Dermis microvascular lymphatic vessel endothelial cell (primary cell): ENCODE results near the gene NRDE2. TPM values are rescaled to one million over a fixed set of nuclear protein-coding genes. Genes with fewer than 3 reads are reported as not detected.
"Not testable (repeated sequence)": the region's sequence is repeated elsewhere in the genome, so short reads cannot be mapped to it uniquely, and the experiment has no call there.

Experiments used
- DNase-seq, 2 donors: peaks; one replicate each; pipeline versions ENCODE4 v3.0.0 to v3.0.0-alpha.2; 2010; ENCODE audit warnings: low read depth in 2 of 2
- total RNA-seq: library from RNA; depleted of rRNA; stranded (reverse); fragments of >200 nt; gene quantifications from 2 replicates; pipeline ENCODE4 v1.2.1, GENCODE V29; 2014

NRDE2 gene
- total RNA-seq, 1 donor from 2014 or later, result 6.4 TPM

DNA sequence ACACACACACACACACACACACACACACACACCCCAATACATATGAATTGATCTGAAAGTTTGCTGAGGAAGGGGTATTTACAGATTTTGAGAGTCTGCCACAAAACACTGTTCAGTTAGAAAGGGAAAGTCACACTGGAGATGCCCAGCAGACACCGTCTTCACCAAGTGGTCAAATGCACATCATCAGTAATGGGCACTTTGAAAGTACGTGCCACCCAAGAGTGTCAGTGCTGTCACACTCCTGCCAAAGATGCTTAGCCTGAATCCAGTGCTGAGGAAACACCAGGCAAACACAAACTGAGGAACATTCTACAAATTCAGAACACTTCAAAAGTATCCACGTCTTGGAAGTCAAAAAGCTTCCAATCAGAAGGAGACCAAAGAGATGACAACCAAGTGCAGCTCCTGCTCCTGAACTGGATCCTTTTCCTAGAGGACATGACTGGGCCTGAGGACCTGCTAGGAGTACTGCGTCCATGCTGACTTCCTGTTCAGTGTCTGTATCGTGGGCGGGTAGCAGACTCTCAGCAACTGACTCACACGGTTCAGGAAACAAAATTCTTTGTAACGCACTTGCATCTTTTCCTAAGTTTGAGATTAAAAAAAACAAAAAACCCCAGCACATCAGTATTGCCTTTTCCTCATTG lies 56.8 kb downstream of the NRDE2 start:
- peak in 1 of 2 donors; percentile 91 for DNase-seq

DNA sequence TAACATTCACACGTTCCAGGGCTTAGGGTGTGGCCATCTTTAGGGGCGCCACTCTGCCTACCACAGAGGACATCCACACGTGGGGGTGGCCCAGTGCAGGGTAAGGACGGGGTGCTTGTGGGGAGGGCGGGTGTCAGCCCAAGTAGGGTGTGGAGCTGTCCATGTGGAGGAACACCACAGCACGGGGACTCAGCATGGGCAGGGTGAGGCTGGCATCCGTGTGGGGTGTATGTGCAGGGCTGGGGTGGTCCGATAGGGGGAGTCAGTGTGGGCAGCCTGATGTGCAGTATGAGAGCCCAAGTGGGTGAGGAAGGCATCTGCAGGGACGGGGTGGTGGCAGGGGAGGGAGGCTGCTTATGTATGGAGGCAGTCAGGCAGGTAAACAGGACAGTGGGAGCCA lies 57.7 kb downstream of the NRDE2 start:
- DNase-seq, result no peak

DNA sequence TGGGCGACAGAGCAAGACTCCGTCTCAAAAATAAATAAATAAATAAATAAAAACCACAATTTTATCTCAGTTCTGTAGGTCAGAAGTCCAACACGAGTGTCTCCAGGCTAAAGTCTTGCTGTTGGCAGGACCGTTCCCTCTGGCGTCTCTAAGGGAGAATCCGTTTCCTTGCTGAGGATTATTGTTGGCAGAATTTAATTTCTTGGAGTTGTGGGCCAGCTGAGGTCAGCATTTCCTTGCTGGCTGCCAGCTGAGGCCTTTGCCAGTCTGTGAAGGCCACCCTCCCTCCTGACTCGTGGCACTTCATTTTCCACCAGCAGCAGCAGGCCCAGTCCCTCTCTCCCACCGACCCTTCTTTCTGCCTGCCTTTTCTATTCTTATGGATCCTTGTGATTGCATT lies 58.2 kb downstream of the NRDE2 start:
- peak in 1 of 2 donors; percentile 45 for DNase-seq

DNA sequence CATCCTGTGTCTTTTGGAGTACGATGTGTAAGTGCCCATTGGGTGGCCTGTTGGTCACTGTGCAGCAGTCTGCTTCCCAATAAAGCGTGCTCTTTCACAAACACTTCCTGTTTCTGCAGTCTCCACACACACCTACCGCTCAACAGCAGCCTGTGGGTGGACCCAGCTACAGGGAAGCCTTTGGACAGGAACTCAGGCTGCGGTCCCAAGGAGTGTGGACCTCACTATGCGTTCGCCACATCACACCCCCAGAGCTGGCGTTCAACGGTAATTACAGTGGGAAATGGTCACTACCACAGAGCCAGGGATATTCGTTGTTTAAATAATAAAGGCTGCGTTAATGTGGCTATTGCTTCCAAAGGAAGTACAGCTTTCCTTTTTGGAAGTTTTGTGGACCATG lies 59.2 kb downstream of the NRDE2 start:
- peak; percentile 55 for DNase-seq

DNA sequence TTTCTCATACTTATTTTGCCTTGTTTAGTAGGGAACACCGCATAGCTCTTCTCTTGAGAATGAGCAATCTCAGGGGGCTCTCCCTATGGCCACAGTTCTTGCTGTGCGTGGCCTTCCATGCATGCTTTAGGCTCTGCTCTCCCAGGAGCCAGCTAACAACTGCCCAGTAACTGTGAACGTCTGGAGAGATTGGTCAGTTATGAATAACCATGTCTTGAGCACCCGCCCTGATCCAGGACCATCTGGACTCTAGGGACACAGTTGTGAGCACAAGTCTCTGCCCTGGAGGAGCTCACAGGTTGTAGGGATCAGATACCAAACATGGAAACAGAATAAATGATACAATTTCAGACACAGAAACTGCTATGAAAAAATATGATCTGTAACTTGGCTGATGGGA lies 63.3 kb downstream of the NRDE2 start:
- no peak for DNase-seq

DNA sequence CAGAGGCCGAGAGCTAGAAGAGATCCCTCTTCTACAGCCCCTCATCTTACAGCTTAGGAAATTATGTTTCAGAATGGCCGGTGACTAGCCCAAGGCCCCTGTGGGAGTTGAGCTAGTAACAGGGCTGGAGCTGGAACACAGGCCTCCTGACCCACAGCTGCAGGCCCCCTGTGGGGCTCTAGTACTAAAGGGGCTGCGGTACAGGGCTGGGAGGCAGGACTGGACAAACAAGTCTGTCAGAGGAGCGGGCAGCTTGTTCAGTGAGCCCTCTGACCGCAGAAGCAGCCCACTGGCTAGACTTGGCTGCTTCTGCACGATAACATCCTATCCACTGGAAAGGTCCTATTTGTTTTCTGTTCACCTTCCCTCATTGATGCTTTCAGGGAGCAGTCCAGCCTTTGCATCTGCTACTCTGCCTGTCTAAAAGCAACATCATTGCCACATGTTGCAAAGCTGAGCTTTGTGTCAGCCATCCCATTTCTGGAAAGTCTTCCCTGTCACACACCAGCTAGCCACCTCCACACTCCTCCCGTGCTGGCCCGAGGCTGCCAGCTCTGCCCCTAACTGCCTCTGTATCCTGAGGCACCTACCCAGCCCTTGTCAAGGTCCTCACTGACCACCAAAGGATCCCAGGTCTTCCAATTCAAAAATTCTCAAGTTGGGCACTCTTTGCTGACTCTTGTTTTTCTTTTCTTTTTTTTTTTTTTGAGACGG lies 65.1 kb downstream of the NRDE2 start:
- no peak for DNase-seq

DNA sequence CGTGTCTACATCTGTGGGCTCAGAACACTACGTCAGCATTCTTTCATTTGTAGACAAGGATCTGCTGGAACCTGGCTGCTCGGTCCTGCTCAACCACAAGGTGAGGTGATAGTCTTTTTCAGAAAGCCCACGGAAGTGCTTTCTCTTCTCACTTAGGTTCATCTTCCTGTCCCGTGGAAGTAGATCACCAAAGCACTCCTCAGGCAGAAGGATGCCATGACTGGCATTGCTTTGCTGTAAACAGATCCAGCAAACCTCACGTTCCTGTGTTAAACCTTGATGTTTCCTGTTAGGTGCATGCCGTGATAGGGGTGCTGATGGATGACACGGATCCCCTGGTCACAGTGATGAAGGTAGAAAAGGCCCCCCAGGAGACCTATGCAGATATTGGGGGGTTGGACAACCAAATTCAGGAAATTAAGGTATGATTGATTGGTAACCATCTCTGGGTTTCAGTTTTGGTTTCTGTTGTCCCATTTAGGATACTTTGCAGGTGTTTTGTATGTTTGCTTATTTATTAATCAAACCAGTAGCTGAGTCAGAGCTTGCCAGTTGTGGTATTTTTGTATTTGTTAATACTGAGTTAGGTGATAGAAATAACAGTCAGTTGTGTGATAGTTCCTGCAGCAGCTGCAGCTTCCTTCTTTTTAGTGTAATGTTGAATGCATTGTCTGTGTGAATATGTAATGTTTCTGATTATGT lies 67.8 kb downstream of the NRDE2 start:
- DNase-seq, result no peak

DNA sequence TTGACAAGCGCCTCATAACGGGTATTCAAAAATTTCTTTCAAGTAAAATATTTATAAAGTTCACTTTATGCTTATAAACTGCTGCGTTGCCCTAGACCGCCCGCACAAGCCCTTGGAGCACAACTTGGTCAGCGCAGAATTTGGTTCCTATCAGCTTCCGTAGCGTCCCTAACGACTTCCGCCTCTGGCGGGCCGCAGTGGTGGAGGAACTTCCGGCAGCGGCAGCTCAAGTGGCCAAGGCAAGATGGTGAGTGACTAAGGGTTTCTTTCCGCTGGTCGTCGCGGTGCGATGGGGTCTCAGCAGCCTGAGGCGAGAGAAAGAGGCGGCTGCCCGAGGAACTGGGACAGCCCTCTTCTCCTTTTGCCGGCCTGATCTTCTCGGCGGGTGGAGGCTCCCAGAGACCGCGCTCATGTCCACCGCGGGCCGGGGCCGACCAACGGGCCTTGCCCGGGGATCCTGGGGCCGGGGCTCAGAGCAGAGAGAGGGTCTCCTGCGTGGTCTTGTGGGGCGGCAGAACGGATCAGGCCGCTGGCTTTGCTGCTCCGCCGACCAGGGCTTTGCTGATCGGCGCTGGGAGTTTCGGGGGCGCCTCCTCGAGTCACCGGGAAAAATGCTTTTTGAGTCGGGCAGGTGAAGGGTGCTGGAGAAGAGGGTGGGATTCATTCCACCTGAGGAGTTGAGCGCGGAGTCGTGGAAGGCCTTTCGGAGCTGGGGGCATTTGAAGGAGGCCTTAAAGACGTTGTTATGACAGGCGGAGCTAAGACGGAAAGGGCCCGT lies 75.2 kb downstream of the NRDE2 start, which contains the start of gene PSMC1:
PSMC1 (plus strand) TSS at position 200 of the 778 bp plus-strand sequence; CDS start at position 245, 45 bp downstream.
- DNase-seq, result peak; percentile 88 to 94

DNA sequence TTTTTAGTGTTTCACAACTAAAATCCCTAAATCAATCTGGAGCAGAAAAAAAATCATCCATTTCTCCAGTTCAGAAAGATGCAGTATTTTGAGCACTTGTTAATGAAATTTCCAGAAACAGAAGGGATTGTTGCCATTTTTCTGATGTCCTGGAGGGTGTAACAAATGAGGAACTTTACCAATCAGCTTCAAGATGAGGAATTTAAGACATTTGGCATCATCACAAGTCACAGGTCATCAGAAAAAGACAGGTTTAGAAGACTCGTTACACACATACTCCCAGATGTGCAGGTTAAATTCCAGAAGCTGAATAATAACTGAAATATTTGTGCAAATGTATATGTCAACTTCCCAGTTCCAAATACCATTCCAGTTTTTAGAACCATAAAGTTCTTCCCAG lies 75.9 kb downstream of the NRDE2 start:
- no peak for DNase-seq

DNA sequence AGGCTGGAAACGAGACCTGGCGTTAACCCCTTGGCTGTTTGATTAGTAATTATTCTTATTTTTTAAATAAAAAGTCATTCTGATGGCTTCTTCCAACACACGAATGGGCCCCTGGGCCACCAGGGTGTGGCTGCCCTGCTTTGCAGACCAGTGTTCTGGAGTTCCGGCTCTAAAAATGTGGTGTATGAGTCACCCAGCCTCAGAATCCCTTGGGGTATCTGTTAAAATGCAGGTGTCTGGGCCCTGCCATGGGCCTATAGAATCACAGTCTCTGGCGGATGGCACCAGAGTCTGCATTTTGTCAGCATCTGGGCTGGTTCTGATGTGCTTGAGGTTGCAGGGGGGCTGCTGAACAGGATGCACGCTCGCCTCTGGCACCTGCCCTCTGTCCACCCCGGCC lies 77.9 kb downstream of the NRDE2 start:
- no peak for DNase-seq

DNA sequence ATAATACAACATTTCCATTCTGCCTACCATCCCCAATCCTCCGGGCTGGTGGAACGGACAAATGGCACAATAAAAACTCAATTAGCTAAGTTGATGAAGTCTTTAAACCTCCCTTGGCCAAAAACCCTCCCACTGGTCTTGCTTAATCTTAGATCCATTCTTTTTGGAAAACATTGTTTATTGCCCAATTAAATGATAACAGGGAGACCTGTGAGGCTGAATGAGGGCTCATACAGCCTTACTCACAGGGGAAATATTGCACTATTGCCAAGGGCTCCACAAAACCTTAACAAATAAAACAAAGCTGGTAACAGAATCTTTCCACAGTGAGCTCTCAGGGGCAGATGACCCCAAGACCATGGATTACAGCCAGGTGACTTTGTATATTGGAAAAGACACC lies 83.1 kb downstream of the NRDE2 start:
- no peak for DNase-seq

DNA sequence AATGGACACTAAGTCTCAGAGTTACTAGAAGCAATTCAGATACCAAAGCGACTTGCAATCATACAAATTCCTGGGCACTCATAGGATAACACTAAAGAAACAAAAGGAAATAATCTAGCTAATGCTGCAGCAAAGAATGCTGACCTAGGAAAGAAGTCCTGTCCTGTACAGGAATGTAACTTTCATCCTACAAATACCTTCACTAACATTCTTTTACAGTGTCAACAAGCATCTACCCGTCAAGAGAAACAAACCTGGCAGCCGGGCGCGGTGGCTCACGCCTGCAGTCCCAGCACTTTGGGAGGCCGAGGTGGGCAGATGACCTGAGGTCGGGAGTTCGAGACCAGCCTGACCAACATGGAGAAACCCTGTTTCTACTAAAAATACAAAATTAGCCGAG lies 84.3 kb downstream of the NRDE2 start:
- DNase-seq, result not testable (repeated sequence)

DNA sequence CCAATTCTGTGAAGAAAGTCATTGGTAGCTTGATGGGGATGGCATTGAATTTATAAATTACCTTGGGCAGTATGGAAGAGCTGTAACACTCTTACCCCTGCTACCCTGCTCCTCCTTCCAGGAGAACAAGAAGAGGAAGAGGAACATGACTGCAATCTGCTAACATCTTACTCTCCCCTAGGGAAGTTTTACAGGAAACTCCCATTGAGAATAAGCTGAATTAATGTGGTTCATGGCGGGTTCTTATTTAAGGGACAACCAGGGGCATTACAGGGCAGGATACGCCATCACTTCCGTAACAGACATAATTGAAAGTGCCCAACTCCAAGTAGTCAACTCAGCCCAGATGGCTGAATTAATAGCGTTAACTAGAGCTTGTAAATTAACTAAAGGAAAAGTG lies 84.8 kb downstream of the NRDE2 start:
- no peak for DNase-seq

DNA sequence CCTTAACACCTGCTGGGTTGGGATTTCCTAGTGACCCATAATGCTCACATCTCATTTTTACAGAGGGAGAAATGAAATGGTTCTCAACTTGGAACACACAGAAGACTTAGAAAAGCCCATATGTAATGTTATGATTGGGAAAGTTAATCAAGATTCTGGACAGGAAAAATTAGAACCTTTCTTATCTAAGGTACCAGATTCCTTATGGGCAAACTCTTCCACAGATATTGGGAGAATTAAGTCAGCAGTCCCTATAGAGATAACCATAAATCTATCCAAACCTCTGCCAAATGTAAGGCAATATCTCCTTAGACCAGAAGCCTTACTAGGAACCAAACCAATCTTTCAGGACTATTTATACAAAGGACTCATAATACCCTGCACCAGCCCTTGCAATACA lies 89.3 kb downstream of the NRDE2 start:
- no peak for DNase-seq

DNA sequence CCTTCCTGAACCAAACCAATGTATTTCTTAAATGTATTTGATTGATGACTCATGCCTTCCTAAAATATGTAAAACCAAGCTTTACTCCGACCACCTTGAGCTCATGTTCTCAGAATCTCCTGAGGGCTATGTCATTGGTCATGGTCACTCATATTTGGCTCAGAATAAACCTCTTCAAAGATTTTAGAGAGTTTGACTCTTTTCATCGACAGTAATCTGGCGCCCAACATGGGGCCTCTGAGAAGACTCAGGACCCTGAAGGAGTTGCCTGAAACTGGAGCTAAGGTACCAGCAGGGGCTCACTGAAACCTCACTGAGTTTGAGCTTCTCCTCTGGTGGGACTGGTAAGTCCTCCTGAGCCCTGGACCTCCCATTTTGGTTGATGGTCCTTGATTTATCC lies 92.6 kb downstream of the NRDE2 start:
- DNase-seq, result peak in 1 of 2 donors; percentile 23

DNA sequence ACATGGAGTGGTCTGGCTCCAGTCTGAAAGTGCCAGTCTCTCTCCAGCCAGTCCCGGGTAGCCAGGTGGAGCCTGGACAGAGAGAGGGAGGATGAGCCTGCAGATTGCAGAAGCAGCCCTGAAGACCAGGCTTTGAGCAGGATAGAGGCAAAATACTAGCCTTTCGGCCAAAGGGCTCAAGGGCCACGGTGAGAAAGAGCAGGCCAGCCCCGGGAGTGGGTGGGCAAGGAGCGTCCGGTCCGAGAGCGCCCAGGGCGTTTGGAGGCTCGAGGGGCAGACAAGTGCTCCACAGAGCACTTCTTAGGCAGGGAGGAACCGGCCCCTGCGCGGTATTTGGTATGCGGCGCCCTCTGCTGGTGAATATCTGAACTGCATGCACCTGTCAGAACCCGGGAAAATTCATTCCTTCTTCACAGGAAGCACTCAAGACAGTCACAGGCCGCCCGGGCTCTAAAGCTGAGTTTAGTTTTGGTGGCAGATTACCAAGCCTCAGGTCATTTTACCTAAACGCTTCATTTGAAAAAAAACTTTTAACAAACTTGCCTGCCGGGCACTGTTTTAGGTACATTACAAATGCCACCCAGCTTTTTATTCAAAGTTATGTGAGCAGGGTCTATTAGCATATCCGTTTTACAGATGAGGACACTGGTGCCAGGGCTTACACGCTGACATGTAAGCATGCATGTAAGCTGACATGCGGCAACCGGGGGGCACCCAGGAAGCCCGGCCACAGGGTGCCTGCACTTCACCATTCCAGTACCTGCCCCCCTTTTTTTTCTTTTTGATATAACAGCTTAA lies 96.4 kb downstream of the NRDE2 start:
- DNase-seq, result peak in 1 of 2 donors; percentile 70

DNA sequence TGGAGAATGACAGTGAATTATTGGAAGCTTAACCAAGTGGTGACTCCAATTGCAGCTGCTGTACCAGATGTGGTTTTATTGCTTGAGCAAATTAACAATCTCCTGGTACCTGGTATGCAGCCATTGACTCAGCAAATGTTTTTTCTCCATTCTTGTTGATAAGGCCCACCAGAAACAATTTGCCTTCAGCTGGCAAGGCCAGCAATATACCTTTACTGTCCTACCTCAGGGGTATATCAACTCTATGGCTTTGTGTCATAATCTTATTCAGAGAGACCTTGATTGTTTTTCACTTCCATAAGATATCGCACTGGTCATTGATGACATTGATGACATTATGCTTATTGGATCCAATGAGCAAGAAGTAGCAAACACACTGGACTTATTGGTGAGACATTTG lies 101.8 kb downstream of the NRDE2 start:
- not testable (repeated sequence) for DNase-seq

DNA sequence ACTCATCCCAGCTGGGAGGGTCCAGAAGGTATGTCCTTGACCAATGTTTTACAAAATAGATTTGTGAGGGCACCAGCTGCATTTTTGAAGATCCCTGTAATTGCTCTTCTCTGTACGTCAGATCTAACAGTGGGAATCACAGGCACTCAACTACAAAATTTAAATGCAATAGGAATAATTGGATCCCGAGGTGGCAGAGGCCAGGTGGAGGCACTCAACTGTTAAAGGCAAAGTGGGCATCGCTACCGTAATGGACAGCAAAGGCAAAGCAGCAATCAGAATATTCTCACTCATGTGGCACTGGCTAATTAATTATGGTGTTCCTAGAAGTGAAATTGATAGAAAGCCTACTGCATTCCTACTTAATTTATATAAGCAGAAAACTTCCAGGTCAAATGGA lies 103.3 kb downstream of the NRDE2 start:
- no peak for DNase-seq
